H9 (cell line): ENCODE measurements around the gene SNX30. TPM values are rescaled to one million over a fixed set of nuclear protein-coding genes. Genes with fewer than 3 reads are reported as not detected.

Experiments
- DNase-seq: peaks from one replicate; pipeline ENCODE4 v3.0.0-alpha.2; 2017
- H2AFZ ChIP-seq: one replicate; pipeline ENCODE4 v1.6.1; 2013; ENCODE audit warnings: mild to moderate bottlenecking, low read length, control low read depth, moderate library complexity
- H2AK5ac ChIP-seq: 2 replicates; pipeline ENCODE4 v1.6.1; 2013; ENCODE audit warnings: low read length, control low read depth, mixed read lengths; ENCODE audit not compliant: insufficient read length
- H2BK120ac ChIP-seq: one replicate; pipeline ENCODE4 v1.6.1; 2013; ENCODE audit warnings: low read depth, mild to moderate bottlenecking, low read length, control low read depth, inconsistent platforms; ENCODE audit not compliant: poor library complexity, severe bottlenecking
- H2BK12ac ChIP-seq: 2 replicates; pipeline ENCODE4 v1.6.1; 2013; ENCODE audit warnings: low read length, control low read depth, mixed read lengths, low read depth; ENCODE audit not compliant: insufficient read length
- H2BK15ac ChIP-seq: 2 replicates; pipeline ENCODE4 v1.6.1; 2013; ENCODE audit warnings: low read depth, low read length, control low read depth
- H2BK20ac ChIP-seq: one replicate; pipeline ENCODE4 v1.6.1; 2013; ENCODE audit warnings: low read depth, mild to moderate bottlenecking, low read length, control low read depth, inconsistent platforms; ENCODE audit not compliant: poor library complexity, severe bottlenecking
- H2BK5ac ChIP-seq: 2 replicates; pipeline ENCODE4 v1.6.1; 2013; ENCODE audit warnings: low read length, control low read depth, mixed read lengths; ENCODE audit not compliant: insufficient read length
- H3K14ac ChIP-seq: 2 replicates; pipeline ENCODE4 v1.6.1; 2013; ENCODE audit warnings: low read length, control low read depth; ENCODE audit not compliant: insufficient read depth
- H3K18ac ChIP-seq: 2 replicates; pipeline ENCODE4 v1.6.1; 2013; ENCODE audit warnings: low read depth, mild to moderate bottlenecking, mixed read lengths, low read length, control low read depth; ENCODE audit not compliant: insufficient read length
- H3K23ac ChIP-seq: 2 replicates; pipeline ENCODE4 v1.6.1; 2013; ENCODE audit warnings: low read length, control low read depth, mixed read lengths, low read depth; ENCODE audit not compliant: insufficient read length
- H3K23me2 ChIP-seq: 2 replicates; pipeline ENCODE4 v1.6.1; 2013; ENCODE audit warnings: low read depth, mild to moderate bottlenecking, mixed read lengths, low read length, control low read depth; ENCODE audit not compliant: insufficient read length, poor library complexity, severe bottlenecking
- H3K27ac ChIP-seq: 2 replicates; pipeline ENCODE4 v1.5.1; 2013; ENCODE audit warnings: low read length, control low read depth, mixed read lengths, low read depth; ENCODE audit not compliant: insufficient read length
- H3K27me3 ChIP-seq: 2 replicates; pipeline ENCODE4 v1.6.1; 2013; ENCODE audit warnings: low read length, control low read depth, inconsistent platforms; ENCODE audit not compliant: insufficient read depth
- H3K4ac ChIP-seq: 2 replicates; pipeline ENCODE4 v1.6.1; 2013; ENCODE audit warnings: low read depth, mild to moderate bottlenecking, control low read depth, inconsistent platforms, low read length, moderate library complexity
- H3K4me1 ChIP-seq: 2 replicates; pipeline ENCODE4 v1.6.1; 2013; ENCODE audit warnings: low read length, control low read depth, inconsistent platforms; ENCODE audit not compliant: insufficient read depth
- H3K4me2 ChIP-seq: 2 replicates; pipeline ENCODE4 v1.6.1; 2013; ENCODE audit warnings: low read length, control low read depth, mixed read lengths; ENCODE audit not compliant: insufficient read length, insufficient read depth
- H3K56ac ChIP-seq: 2 replicates; pipeline ENCODE4 v1.6.1; 2013; ENCODE audit warnings: low read depth, mild to moderate bottlenecking, mixed read lengths, low read length, control low read depth; ENCODE audit not compliant: insufficient read length
- H3K79me1 ChIP-seq: 2 replicates; pipeline ENCODE4 v1.6.1; 2013; ENCODE audit warnings: low read depth, mild to moderate bottlenecking, moderate library complexity, low read length, control low read depth, inconsistent platforms; ENCODE audit not compliant: insufficient read depth, poor library complexity, severe bottlenecking
- H3K79me2 ChIP-seq: 2 replicates; pipeline ENCODE4 v1.6.1; 2013; ENCODE audit warnings: low read length, control low read depth, inconsistent platforms; ENCODE audit not compliant: insufficient read depth
- H3K9ac ChIP-seq: 2 replicates; pipeline ENCODE4 v1.6.1; 2013; ENCODE audit warnings: low read length, control low read depth, mixed read lengths; ENCODE audit not compliant: insufficient read length; ENCODE audit errors: extremely low read depth
- H3K9me3 ChIP-seq: one replicate; pipeline ENCODE4 v1.6.1; 2013; ENCODE audit warnings: low read depth, low read length, inconsistent platforms; ENCODE audit not compliant: control insufficient read depth
- H3T11ph ChIP-seq: one replicate; pipeline ENCODE4 v1.6.1; 2013; ENCODE audit warnings: mild to moderate bottlenecking, low read length, control low read depth, inconsistent platforms
- H4K20me1 ChIP-seq: one replicate; pipeline ENCODE4 v1.6.1; 2013; ENCODE audit not compliant: control insufficient read depth, insufficient read length, insufficient read depth
- H4K5ac ChIP-seq: 2 replicates; pipeline ENCODE4 v1.6.1; 2013; ENCODE audit warnings: low read depth, mild to moderate bottlenecking, mixed read lengths, low read length, control low read depth; ENCODE audit not compliant: insufficient read length
- H4K8ac ChIP-seq: replicated peaks from 2 replicates; pipeline ENCODE4 v1.6.1; 2013; ENCODE audit warnings: low read length, control low read depth, mixed read lengths, low read depth; ENCODE audit not compliant: insufficient read length
- H4K91ac ChIP-seq: 2 replicates; pipeline ENCODE4 v1.6.1; 2013; ENCODE audit warnings: low read depth, mild to moderate bottlenecking, moderate library complexity, mixed read lengths, low read length, control low read depth; ENCODE audit not compliant: insufficient read length
- H3K27ac Mint-ChIP-seq, 3 experiments: 2 replicates in 2 of 3; 3 replicates in 1 of 3; pipeline ENCODE4 v1.8.0; 2020 to 2021; ENCODE audit warnings: mixed read lengths in 3 of 3, mild to moderate bottlenecking in 1 of 3, moderate library complexity in 1 of 3
- H3K27me3 Mint-ChIP-seq: 2 replicates; pipeline ENCODE4 v1.8.0; 2021; ENCODE audit warnings: low read depth, mild to moderate bottlenecking, moderate library complexity, mixed read lengths
- H3K36me3 Mint-ChIP-seq, 3 experiments: 2 replicates in 2 of 3; 3 replicates in 1 of 3; pipeline ENCODE4 v1.8.0; 2020 to 2021; ENCODE audit warnings: low read depth in 3 of 3, mixed read lengths in 3 of 3; ENCODE audit not compliant: insufficient read depth in 1 of 3
- H3K4me1 Mint-ChIP-seq, 2 experiments: 2 replicates each; pipeline ENCODE4 v1.8.0; 2020; ENCODE audit warnings: mixed read lengths in 2 of 2
- H3K4me3 Mint-ChIP-seq, 2 experiments: 2 replicates in 1 of 2; 3 replicates in 1 of 2; pipeline ENCODE4 v1.8.0; 2020 to 2021; ENCODE audit warnings: mild to moderate bottlenecking in 2 of 2, mixed read lengths in 2 of 2, moderate library complexity in 1 of 2
- H3K9me3 Mint-ChIP-seq, 2 experiments: 2 replicates in 1 of 2; 3 replicates in 1 of 2; pipeline ENCODE4 v1.8.0; 2020; ENCODE audit warnings: mild to moderate bottlenecking in 2 of 2, mixed read lengths in 2 of 2, moderate library complexity in 1 of 2
- WGBS: extraction: QIAGEN DNeasy Blood & Tissue Kit; methylation state at CpG from one replicate; pipeline ENCODE4 v1.1.7; 2013; ENCODE audit warnings: missing lambda C conversion rate, low lambda C conversion rate, mixed read lengths; ENCODE audit not compliant: insufficient read length; ENCODE audit errors: extremely low coverage; 5-methylcytosine and 5-hydroxymethylcytosine counted together
- total RNA-seq: library from RNA; stranded (reverse); gene quantifications from 2 replicates; pipeline ENCODE4 v1.2.1, GENCODE V29; 2021
- TF ChIP-seq, protein P1 (sequence below): fragments of 200-600 bp; sonication (generic); conservative IDR thresholded peaks from 3 replicates; pipeline ENCODE4 v1.8.0; 2021; ENCODE audit warnings: antibody characterized with exemption, mild to moderate bottlenecking

Gene SNX30
- total RNA-seq, 1 experiment from 2014 or later: 10.3 TPM

DNA sequence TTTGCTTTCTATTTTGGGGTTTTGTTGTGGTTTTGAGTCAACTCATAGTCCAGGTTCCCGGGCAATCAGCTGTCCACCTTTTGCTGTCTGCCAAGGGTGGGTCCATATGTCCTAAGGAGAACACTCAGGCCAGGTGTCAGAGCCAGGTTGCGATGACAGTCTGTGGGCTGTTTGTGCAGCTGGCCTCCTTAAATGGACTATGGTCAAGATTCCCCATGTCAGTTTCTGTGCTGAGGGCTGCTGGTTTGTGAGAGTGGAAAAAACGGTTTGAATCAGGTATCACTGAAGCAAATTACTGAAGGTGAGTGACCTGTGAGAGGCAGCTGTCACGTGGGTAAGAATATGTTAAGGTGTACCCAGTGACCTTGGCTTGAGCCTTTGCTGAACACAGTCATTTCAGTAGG is 33.0 kb downstream of the SNX30 start:
- Histone ChIP-seq H3K4ac (no peak overlapping the region), H4K20me1 (no peaks in the 10 kb centered on the region), H2BK12ac (no peak overlapping the region), H3K27me3 (no peaks in the 10 kb centered on the region), H2AK5ac (no peak overlapping the region), H3K9ac (no peak overlapping the region), H3K56ac (no peak overlapping the region), H2BK15ac (no peak overlapping the region), H2BK5ac (no peak overlapping the region), H3K4me1 (peaks cover 3% of the 10 kb centered on the region; the same call in 1 of the 2 replicates), H3K4me2 (no peak overlapping the region), H3K9me3 (no peaks in the 10 kb centered on the region), H3K79me2 (0 out of 2 replicates have a peak, but pooled peaks cover 3% of the 10 kb centered on the region), H3K27ac (no peak overlapping the region), H4K8ac (no peak overlapping the region), H2BK120ac (no peak overlapping the region), H2AFZ (no peak overlapping the region), H4K91ac (no peak overlapping the region), H3K14ac (no peak overlapping the region), H3K23me2 (no peaks in the 10 kb centered on the region), H3K79me1 (no peaks in the 10 kb centered on the region), H3T11ph (no peak overlapping the region), H3K23ac (no peak overlapping the region), H3K18ac (no peak overlapping the region), H4K5ac (no peak overlapping the region), H2BK20ac (no peak overlapping the region)
- no peak overlapping the region for H3K4me3 Mint-ChIP-seq
- no peaks in the 10 kb centered on the region for H3K9me3 Mint-ChIP-seq
- no peaks in the 10 kb centered on the region for H3K27me3 Mint-ChIP-seq
- H3K4me1 Mint-ChIP-seq: peaks cover 10% of the 10 kb centered on the region in 2 experiments; a peak in 3 of 4 replicates
- no peak for DNase-seq
- H3K27ac Mint-ChIP-seq: 0 out of 7 replicates have a peak overlapping the region, but pooled peaks of 1 of the 3 experiments have one; percentile 6
- WGBS: no CpG with 5 or more reads among the region's 4 CpGs
- no peaks in the 10 kb centered on the region for H3K36me3 Mint-ChIP-seq
- TF ChIP-seq, protein P1, sequence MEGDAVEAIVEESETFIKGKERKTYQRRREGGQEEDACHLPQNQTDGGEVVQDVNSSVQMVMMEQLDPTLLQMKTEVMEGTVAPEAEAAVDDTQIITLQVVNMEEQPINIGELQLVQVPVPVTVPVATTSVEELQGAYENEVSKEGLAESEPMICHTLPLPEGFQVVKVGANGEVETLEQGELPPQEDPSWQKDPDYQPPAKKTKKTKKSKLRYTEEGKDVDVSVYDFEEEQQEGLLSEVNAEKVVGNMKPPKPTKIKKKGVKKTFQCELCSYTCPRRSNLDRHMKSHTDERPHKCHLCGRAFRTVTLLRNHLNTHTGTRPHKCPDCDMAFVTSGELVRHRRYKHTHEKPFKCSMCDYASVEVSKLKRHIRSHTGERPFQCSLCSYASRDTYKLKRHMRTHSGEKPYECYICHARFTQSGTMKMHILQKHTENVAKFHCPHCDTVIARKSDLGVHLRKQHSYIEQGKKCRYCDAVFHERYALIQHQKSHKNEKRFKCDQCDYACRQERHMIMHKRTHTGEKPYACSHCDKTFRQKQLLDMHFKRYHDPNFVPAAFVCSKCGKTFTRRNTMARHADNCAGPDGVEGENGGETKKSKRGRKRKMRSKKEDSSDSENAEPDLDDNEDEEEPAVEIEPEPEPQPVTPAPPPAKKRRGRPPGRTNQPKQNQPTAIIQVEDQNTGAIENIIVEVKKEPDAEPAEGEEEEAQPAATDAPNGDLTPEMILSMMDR: no peak
